ENCODE results near the gene RIPK1.
"Not testable (repeated sequence)": the region's sequence is repeated elsewhere in the genome, so short reads cannot be mapped to it uniquely, and the experiment has no call there.

Gene RIPK1

DNA sequence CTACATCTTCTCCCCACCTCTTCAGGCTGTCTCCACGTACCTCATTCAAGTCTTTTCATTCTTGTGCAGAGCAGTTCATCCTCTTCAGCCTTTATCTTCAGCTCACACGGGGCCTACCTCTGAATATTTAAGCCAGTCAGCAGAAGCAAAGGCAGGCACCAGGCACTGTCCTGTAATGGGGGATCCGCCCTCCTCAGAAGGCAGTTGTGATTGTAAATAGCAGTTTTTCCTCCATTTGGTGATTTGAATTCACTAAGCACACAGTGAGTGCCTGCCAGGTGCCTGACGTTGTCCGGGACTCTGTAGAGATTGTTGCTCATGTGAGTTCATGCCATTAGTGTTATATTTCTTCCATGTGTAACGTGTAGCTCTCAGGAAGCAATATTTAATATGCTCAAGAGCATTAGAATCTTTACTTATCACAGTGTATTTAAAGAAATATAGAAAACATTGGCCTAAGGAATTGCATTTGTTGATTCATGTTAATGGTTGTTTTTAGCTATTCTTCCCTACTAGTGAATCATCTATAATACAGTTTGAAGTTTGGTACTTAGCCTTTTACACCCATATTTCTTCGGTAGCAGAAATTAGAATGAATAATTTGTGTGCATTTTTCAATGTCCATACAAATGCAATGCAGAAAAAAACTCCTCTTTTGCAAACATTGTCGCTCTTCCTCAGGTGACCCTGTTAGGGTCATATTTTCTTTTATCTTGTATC lies 68.2 kb downstream of the RIPK1 start:
- no peak for DNase-seq (ENCODE audit: low read depth)

DNA sequence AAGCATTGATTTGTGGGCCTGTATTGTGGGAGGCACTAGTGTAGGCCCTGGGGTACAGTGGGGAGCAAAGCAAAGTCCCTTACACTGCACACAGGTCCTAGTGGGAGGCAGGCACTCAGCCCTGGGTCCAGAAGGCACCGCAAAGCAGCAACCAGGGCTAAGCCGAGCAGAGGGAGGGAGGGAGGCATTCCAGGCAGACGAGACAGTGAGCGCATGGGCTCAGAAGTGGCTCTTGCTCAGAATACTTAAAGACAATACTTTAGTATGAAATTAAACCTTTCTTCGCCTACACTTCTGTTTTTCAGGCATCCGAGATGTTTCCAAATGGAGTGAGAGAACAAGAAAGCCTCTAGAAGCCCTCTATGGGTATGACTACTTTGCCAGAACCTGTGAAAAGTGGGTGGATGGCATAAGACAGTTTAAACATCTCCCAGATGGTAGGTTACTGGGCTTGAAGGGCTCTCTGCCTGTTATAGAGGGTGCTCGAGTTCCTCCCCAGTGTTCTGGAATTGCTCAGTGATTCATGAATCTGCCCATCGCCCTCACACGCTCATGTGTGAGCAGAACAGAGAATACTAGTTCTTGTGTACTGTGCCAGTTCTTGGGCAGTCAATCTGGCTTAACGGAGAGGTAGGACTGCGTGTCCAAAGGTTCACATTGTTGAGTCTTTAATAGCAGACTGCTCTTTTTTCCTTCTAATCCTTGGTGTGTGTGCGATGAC lies 68.9 kb downstream of the RIPK1 start:
- no peak for DNase-seq (ENCODE audit: low read depth)

- not testable (repeated sequence) for DNase-seq (ENCODE audit: low read depth)
Observed at GRCh38 chr6:3137873-3138272, 69.6 kb downstream of the RIPK1 start.

DNA sequence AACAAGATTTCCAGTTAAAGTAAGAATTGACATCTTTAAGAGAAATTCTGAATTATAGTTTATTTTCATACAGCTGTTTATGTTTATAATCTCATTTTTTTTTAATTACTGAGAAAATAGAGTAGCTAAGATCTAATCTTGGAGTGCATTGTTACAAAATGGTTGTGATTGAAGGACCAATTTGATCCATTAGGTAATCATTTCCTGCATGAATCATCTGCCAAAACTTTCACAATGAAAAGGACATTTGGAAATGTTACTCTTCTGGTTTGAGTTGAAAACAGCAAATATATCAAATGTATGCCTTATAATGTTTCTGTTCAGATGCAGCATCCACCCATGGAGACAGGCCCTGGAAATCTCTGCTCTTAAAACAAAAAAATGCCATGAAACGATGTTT lies 70.0 kb downstream of the RIPK1 start:
- no peak for DNase-seq (ENCODE audit: low read depth)

- DNase-seq (ENCODE audit: low read depth) = no peak
Observed at GRCh38 chr6:3139090-3139903, 71.0 kb downstream of the RIPK1 start.

GRCh38 chr6:3140201-3140600 lies 71.9 kb downstream of the RIPK1 start:
- no peak for DNase-seq (ENCODE audit: low read depth)

DNA sequence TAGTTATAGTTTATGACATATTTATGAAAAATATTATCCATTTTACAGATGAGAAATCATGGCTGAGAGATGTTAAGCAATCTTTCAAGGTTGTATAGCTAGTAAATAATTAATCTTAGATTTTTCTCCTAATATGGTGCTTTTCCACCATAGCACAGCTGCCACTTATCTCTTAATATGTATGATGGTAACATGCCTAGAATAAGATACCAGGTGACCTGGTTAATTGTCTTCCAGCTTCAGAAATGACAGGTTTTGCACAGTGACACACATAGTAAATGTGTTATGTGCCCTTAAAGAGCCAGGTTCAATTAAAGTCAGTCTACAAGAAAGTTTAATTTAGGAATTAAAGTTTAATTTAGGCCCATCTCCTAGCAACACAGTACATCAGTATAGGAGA lies 74.2 kb downstream of the RIPK1 start:
- no peak for DNase-seq (ENCODE audit: low read depth)

- DNase-seq (ENCODE audit: low read depth) = no peak
Observed at GRCh38 chr6:3143158-3143557, 74.9 kb downstream of the RIPK1 start.

DNA sequence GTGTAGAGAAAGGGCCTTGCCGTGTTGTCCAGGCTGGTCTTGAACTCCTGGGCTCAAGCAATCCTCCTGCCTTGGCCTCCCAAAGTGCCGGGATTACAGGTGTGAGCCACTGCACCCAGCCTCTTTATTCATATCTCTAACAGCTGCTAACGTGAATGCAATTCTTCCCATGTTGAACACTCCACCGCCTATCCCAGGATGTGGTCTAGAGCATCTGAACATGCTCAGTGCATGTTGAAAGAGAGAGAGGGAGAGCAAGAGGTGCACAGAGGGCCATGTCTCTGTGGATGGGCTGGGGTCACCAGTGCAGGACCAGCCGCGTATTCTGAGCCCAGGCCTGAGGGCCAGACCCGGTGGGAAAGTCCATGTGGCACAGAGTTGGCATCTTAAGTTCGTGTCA lies 76.3 kb downstream of the RIPK1 start:
- no peak for DNase-seq (ENCODE audit: low read depth)

DNA sequence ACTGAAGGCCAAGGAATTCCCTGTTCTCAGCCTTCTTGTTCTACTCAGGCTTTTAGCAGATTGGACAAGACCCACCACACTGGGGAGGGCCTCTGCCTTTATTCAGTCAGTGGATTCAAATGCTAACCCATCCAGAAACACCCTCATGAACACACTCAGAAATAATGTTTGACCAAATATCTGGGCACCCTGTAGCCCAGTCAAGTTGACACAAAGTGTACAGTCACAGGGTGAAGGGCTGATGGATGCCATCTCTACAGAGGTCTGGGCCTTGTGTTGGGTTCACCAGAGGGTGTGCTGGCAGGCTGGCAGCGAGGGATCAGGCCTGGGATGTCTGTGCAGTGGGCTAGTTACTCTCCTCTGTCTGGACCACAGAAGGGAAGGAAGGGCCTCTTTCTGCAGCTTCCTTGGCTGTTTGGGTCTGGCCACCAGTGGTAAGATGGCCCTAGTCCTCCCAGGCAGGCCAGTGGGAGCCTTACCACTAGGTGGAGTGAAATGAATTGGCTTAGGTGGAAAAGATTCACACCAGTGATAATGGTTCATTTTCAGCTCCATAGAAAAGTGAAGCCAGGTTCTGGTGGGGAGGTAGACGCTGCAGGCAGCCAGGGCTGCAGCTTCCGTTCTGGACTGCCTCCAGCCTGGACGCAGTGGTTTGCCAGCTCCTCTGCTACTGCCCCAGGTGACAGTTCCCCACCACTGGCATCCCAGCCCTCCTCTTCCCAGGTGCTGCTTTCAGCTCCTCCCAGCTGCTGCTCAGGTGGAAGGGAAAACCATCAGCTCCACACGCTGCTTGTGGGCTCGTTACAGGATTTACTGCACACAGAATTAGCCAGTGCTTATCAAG lies 79.8 kb downstream of the RIPK1 start:
- DNase-seq (ENCODE audit: low read depth) = no peak

DNA sequence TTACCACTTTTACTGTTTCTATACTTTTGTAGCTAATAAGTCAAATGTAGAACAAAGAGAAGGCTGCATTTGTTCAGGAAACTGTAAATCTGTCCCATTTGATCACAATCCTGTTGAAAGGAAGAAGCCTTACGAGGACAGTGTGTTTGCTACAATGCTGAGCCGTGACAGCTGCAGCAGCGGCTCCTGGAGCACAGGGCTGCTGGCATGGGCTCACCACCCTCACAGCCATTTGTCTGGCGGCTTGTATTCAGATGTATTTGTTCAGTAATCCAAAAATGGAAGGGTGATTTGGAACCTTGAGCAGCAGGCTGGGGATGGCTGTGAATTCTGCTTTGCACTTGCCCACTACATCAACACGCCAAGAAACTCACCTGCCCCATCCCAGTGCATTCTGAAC lies 83.4 kb downstream of the RIPK1 start:
- DNase-seq (ENCODE audit: low read depth) = no peak

- no peak for DNase-seq (ENCODE audit: low read depth)
Observed at GRCh38 chr6:3152689-3153088, 84.4 kb downstream of the RIPK1 start.

DNA sequence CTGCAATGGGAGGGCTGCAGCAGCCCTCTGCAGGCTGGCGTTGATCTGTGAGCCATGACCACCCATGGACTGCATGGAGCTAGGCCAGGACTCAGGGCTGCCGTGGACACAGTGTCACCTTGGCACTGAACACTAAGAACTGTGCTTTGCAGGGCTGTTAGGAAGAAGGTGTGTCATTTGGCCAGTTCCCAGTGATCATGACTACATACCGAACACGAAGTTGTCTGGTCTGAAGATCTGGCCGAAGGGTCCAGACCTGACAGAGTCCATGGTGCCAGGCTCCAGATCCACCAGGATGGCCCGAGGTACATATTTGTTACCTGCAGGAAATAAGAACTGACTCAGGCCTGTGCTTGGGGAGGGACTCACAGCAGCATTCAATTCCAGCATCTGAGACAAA lies 87.1 kb downstream of the RIPK1 start:
- DNase-seq (ENCODE audit: low read depth) = not testable (repeated sequence)

- not testable (repeated sequence) for DNase-seq (ENCODE audit: low read depth)
Observed at GRCh38 chr6:3156184-3157130, 88.2 kb downstream of the RIPK1 start.

- DNase-seq (ENCODE audit: low read depth) = peak; percentile 78
Observed at GRCh38 chr6:3157131-3157933, 89.0 kb downstream of the RIPK1 start, which contains the start of gene TUBB2A. Gene TUBB2A (minus strand): TSS chr6:3157544. CDS start chr6:3157463, 81 bp downstream.

DNA sequence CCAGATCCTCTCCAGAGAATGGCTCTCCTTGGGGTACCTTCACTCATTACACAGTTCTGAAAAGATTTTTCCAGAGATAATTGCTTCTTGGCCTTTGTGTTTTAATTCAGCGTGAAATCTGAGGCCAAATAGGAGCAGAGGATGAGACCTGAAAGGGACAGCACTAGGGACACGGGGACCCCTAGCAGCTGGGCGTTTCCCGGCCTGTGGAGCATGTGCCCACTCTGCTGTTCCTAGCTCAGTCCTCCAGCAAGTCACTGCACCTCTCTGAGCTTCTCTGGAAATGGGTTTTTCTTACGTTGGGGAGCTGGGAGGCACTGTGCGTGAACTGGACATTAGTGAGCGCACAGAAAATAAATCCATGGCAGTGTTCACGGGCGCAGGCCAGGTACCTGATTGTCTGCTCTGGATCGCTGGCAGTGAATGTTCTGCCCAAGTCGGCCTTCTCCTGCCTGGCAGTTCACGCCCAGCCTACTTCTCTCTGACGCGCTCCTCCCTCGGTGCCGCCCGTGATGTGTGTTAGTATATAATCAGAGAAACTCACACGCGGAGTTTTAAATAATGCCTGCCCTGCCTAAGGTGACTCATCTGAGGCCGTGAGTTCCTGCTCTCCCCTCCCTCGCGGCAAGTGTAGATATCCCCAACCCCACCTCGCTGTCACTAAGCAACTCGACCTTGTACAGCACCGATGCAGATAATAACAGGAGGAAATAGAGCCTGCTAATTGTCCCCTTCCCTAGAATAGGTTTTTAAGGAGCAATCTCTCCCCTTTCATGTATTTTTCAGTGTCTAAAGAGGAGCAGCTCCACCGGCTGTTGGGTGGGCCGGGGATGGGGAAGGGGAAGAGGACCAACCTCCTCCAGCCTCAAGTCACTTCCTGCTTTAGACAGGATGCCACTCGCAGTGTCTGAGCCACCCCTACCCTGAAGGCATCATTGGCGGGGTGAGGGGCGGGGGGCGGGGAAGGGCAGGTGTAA lies 91.8 kb downstream of the RIPK1 start:
- DNase-seq (ENCODE audit: low read depth) = no peak

DNA sequence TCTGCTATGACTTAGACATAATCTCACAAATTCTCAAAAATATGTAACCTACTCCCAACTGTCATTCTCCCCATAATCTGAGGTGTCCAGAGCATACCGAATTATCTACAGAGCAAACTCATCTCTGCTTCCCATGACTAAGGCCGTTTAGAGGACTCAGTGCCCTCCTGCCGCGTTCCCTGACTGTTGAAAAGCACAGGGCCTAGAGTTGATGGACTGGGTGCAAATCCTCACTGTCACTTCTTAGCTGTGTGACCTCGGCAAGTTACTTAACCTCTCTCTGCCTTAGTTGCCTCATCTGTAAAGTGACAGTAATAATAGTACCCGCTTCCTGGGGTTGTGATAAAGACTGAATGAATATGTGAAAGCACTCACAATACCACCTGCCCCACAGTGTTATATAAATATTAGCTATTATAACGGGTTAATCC lies 93.8 kb downstream of the RIPK1 start:
- DNase-seq (ENCODE audit: low read depth) = no peak

- DNase-seq (ENCODE audit: low read depth) = peak; percentile 53
Observed at GRCh38 chr6:3162565-3163247, 94.4 kb downstream of the RIPK1 start.

All from stimulated activated CD8-positive, alpha-beta memory T cell treated with anti-CD3 and anti-CD28 coated beads, Interleukin-4, amount 100 ng/mL, for 24 hours (primary cell).